GM23338 (cell line): ENCODE measurements around the gene NFAT5. TPM values are rescaled to one million over a fixed set of nuclear protein-coding genes. Genes with fewer than 3 reads are reported as not detected.

Source experiments
- ATAC-seq: fragments of 200-7000 bp; cut with Tn5 transposase; 3 replicates; pipeline ENCODE4 v1.9.1; 2020
- DNase-seq: peaks from one replicate; pipeline ENCODE4 v3.0.0-alpha.2; 2015; ENCODE audit warnings: low spot score
- H2AFZ ChIP-seq: fragments of 200-600 bp; sonication (generic); 2 replicates; pipeline ENCODE4 v1.8.0; 2016; ENCODE audit warnings: antibody characterized with exemption, mild to moderate bottlenecking, moderate library complexity
- H3F3A ChIP-seq: fragments of 200-600 bp; sonication (generic); replicated peaks from 2 replicates; pipeline ENCODE4 v1.8.0; 2017; ENCODE audit warnings: antibody characterized with exemption, mixed run types, low read depth
- H3K27ac ChIP-seq: fragments of 200-600 bp; sonication (generic); 2 replicates; pipeline ENCODE4 v1.6.1; 2016; ENCODE audit warnings: low read depth
- H3K27me3 ChIP-seq: fragments of 200-600 bp; sonication (generic); 2 replicates; pipeline ENCODE4 v1.8.0; 2016; ENCODE audit warnings: mild to moderate bottlenecking, mixed run types, moderate library complexity; ENCODE audit not compliant: insufficient read depth
- H3K36me3 ChIP-seq: fragments of 200-600 bp; sonication (generic); 2 replicates; pipeline ENCODE4 v1.8.0; 2016; ENCODE audit warnings: mild to moderate bottlenecking; ENCODE audit not compliant: insufficient read depth
- H3K4me1 ChIP-seq: fragments of 200-600 bp; sonication (generic); 2 replicates; pipeline ENCODE4 v1.8.0; 2016; ENCODE audit warnings: mild to moderate bottlenecking, moderate library complexity; ENCODE audit not compliant: insufficient read depth
- H3K4me2 ChIP-seq: fragments of 200-600 bp; sonication (generic); 2 replicates; pipeline ENCODE4 v1.7.1; 2017; ENCODE audit warnings: mixed run types
- H3K4me3 ChIP-seq: fragments of 200-600 bp; sonication (generic); 2 replicates; pipeline ENCODE4 v1.6.1; 2016; ENCODE audit warnings: mixed run types
- H3K79me2 ChIP-seq: fragments of 200-600 bp; sonication (generic); replicated peaks from 2 replicates; pipeline ENCODE4 v1.8.0; 2017; ENCODE audit warnings: mild to moderate bottlenecking; ENCODE audit not compliant: insufficient read depth
- H3K9me2 ChIP-seq: fragments of 200-600 bp; sonication (generic); 2 replicates; pipeline ENCODE4 v1.8.0; 2017; ENCODE audit not compliant: insufficient read depth
- H4K20me1 ChIP-seq: fragments of 200-600 bp; sonication (generic); replicated peaks from 2 replicates; pipeline ENCODE4 v1.8.0; 2017; ENCODE audit warnings: mild to moderate bottlenecking; ENCODE audit not compliant: insufficient read depth
- H3K27ac Mint-ChIP-seq: 2 replicates; pipeline ENCODE4 v1.8.0; 2020; ENCODE audit warnings: inconsistent platforms, mild to moderate bottlenecking, moderate library complexity, mixed read lengths
- H3K27me3 Mint-ChIP-seq: 3 replicates; pipeline ENCODE4 v1.8.0; 2022; ENCODE audit warnings: low read depth, mild to moderate bottlenecking, moderate library complexity, mixed read lengths, inconsistent platforms; ENCODE audit not compliant: insufficient read depth, poor library complexity
- H3K36me3 Mint-ChIP-seq: 3 replicates; pipeline ENCODE4 v1.8.0; 2021; ENCODE audit warnings: low read depth, mild to moderate bottlenecking, inconsistent platforms, moderate library complexity, mixed read lengths
- H3K4me1 Mint-ChIP-seq: 3 replicates; pipeline ENCODE4 v1.8.0; 2020; ENCODE audit warnings: mild to moderate bottlenecking, inconsistent platforms, mixed read lengths
- H3K4me3 Mint-ChIP-seq: 3 replicates; pipeline ENCODE4 v1.8.0; 2021; ENCODE audit warnings: moderate library complexity, mild to moderate bottlenecking, inconsistent platforms, mixed read lengths
- H3K9me3 Mint-ChIP-seq: 3 replicates; pipeline ENCODE4 v1.8.0; 2020; ENCODE audit warnings: moderate library complexity, mild to moderate bottlenecking, inconsistent platforms, mixed read lengths
- CREB1 ChIP-seq: fragments of 250-450 bp; sonication (Bioruptor Pico); IDR thresholded peaks from 2 replicates; pipeline ENCODE4 v1.5.0; 2020; ENCODE audit warnings: low read depth, mild to moderate bottlenecking, moderate library complexity
- EZH2 ChIP-seq: fragments of 200-600 bp; sonication (generic); IDR thresholded peaks from one replicate; pipeline ENCODE4 v1.8.0; 2017; ENCODE audit warnings: antibody characterized with exemption, mild to moderate bottlenecking, low read depth; ENCODE audit not compliant: unreplicated experiment
- EZH2phosphoT487 ChIP-seq: fragments of 200-600 bp; sonication (generic); IDR thresholded peaks from one replicate; pipeline ENCODE4 v1.8.1; 2018; ENCODE audit warnings: antibody characterized with exemption; ENCODE audit not compliant: unreplicated experiment
- JUNB ChIP-seq: IDR thresholded peaks from one replicate; pipeline ENCODE4 v1.6.1; 2016; ENCODE audit warnings: antibody characterized with exemption; ENCODE audit not compliant: unreplicated experiment
- NANOG ChIP-seq: IDR thresholded peaks from 2 replicates; pipeline ENCODE4 v1.6.1; 2016; ENCODE audit warnings: antibody characterized with exemption, borderline replicate concordance
- POLR2AphosphoS5 ChIP-seq: IDR thresholded peaks from 2 replicates; pipeline ENCODE4 v1.6.1; 2016; ENCODE audit warnings: antibody characterized with exemption, low read depth
- STAT1 ChIP-seq: IDR thresholded peaks from one replicate; pipeline ENCODE4 v1.6.1; 2016; ENCODE audit warnings: antibody characterized with exemption; ENCODE audit not compliant: unreplicated experiment
- ZNF114 ChIP-seq: fragments of 250-450 bp; sonication (Bioruptor Pico); IDR thresholded peaks from 2 replicates; pipeline ENCODE4 v1.5.0; 2020; ENCODE audit warnings: mild to moderate bottlenecking, moderate library complexity
- ZNF331 ChIP-seq: fragments of 250-450 bp; sonication (Bioruptor Pico); IDR thresholded peaks from 2 replicates; pipeline ENCODE4 v1.5.0; 2020; ENCODE audit warnings: low read depth, mild to moderate bottlenecking, moderate library complexity
- polyA plus RNA-seq: library from polyadenylated mRNA; unstranded; fragments of >200 nt; fragmentation: Nextera tagmentation; extraction: Ambion mirVana; gene quantifications from 2 replicates; pipeline ENCODE4 v1.2.1, GENCODE V29; 2016
- total RNA-seq: library from RNA; depleted of rRNA; stranded (reverse); fragments of >200 nt; shearing (Covaris generic); gene quantifications from 2 replicates; pipeline ENCODE4 v1.2.3, GENCODE V29; 2014
- TF ChIP-seq, protein P1 (sequence below), 2 experiments: fragments of 200-600 bp in 1 of 2; sonication (generic) in 1 of 2; conservative IDR thresholded peaks; 2 replicates each; pipeline versions ENCODE4 v1.5.1 to v1.6.1; 2016 to 2017; ENCODE audit warnings: antibody characterized with exemption in 2 of 2, low read depth in 2 of 2, mild to moderate bottlenecking in 2 of 2, moderate library complexity in 1 of 2
- TF ChIP-seq, protein P2 (sequence below): IDR thresholded peaks from one replicate; pipeline ENCODE4 v1.6.1; 2018; ENCODE audit warnings: antibody characterized with exemption; ENCODE audit not compliant: unreplicated experiment
- TF ChIP-seq, protein P3 (sequence below): fragments of 250-450 bp; sonication (Bioruptor Pico); IDR thresholded peaks from 2 replicates; pipeline ENCODE4 v1.5.0; 2020; ENCODE audit warnings: mild to moderate bottlenecking, moderate library complexity
- TF ChIP-seq, protein P4 (sequence below): IDR thresholded peaks from 2 replicates; pipeline ENCODE4 v1.6.1; 2016; ENCODE audit warnings: antibody characterized with exemption

Gene NFAT5
- total and polyA plus RNA-seq, 2 experiments from 2014 or later = 10.6 to 27.0 TPM

DNA sequence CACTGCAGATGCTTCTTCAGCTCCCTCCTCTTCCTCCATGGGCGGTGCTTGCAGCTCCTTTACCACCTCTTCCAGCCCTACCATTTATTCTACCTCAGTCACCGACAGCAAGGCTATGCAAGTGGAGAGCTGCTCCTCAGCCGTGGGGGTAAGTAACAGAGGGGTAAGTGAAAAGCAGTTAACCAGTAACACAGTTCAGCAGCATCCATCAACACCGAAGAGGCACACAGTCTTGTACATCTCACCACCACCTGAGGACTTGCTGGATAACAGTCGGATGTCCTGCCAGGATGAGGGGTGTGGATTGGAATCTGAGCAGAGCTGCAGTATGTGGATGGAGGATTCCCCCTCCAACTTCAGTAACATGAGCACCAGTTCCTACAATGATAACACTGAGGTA is 81.3 kb downstream of the NFAT5 start:
- TF ChIP-seq, protein P1, sequence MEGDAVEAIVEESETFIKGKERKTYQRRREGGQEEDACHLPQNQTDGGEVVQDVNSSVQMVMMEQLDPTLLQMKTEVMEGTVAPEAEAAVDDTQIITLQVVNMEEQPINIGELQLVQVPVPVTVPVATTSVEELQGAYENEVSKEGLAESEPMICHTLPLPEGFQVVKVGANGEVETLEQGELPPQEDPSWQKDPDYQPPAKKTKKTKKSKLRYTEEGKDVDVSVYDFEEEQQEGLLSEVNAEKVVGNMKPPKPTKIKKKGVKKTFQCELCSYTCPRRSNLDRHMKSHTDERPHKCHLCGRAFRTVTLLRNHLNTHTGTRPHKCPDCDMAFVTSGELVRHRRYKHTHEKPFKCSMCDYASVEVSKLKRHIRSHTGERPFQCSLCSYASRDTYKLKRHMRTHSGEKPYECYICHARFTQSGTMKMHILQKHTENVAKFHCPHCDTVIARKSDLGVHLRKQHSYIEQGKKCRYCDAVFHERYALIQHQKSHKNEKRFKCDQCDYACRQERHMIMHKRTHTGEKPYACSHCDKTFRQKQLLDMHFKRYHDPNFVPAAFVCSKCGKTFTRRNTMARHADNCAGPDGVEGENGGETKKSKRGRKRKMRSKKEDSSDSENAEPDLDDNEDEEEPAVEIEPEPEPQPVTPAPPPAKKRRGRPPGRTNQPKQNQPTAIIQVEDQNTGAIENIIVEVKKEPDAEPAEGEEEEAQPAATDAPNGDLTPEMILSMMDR (conservative IDR thresholded peaks at IDR 0.05; ENCODE audit: low read depth in 2 of 2) = no peak
- TF ChIP-seq, protein P2, sequence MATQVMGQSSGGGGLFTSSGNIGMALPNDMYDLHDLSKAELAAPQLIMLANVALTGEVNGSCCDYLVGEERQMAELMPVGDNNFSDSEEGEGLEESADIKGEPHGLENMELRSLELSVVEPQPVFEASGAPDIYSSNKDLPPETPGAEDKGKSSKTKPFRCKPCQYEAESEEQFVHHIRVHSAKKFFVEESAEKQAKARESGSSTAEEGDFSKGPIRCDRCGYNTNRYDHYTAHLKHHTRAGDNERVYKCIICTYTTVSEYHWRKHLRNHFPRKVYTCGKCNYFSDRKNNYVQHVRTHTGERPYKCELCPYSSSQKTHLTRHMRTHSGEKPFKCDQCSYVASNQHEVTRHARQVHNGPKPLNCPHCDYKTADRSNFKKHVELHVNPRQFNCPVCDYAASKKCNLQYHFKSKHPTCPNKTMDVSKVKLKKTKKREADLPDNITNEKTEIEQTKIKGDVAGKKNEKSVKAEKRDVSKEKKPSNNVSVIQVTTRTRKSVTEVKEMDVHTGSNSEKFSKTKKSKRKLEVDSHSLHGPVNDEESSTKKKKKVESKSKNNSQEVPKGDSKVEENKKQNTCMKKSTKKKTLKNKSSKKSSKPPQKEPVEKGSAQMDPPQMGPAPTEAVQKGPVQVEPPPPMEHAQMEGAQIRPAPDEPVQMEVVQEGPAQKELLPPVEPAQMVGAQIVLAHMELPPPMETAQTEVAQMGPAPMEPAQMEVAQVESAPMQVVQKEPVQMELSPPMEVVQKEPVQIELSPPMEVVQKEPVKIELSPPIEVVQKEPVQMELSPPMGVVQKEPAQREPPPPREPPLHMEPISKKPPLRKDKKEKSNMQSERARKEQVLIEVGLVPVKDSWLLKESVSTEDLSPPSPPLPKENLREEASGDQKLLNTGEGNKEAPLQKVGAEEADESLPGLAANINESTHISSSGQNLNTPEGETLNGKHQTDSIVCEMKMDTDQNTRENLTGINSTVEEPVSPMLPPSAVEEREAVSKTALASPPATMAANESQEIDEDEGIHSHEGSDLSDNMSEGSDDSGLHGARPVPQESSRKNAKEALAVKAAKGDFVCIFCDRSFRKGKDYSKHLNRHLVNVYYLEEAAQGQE = no peak
- no peak for TF ChIP-seq CREB1 (CRISPR knock-in tag)
- no peak for TF ChIP-seq ZNF114 (CRISPR knock-in tag)
- no peak for TF ChIP-seq NANOG
- TF ChIP-seq EZH2phosphoT487 = no peak
- TF ChIP-seq, protein P3, sequence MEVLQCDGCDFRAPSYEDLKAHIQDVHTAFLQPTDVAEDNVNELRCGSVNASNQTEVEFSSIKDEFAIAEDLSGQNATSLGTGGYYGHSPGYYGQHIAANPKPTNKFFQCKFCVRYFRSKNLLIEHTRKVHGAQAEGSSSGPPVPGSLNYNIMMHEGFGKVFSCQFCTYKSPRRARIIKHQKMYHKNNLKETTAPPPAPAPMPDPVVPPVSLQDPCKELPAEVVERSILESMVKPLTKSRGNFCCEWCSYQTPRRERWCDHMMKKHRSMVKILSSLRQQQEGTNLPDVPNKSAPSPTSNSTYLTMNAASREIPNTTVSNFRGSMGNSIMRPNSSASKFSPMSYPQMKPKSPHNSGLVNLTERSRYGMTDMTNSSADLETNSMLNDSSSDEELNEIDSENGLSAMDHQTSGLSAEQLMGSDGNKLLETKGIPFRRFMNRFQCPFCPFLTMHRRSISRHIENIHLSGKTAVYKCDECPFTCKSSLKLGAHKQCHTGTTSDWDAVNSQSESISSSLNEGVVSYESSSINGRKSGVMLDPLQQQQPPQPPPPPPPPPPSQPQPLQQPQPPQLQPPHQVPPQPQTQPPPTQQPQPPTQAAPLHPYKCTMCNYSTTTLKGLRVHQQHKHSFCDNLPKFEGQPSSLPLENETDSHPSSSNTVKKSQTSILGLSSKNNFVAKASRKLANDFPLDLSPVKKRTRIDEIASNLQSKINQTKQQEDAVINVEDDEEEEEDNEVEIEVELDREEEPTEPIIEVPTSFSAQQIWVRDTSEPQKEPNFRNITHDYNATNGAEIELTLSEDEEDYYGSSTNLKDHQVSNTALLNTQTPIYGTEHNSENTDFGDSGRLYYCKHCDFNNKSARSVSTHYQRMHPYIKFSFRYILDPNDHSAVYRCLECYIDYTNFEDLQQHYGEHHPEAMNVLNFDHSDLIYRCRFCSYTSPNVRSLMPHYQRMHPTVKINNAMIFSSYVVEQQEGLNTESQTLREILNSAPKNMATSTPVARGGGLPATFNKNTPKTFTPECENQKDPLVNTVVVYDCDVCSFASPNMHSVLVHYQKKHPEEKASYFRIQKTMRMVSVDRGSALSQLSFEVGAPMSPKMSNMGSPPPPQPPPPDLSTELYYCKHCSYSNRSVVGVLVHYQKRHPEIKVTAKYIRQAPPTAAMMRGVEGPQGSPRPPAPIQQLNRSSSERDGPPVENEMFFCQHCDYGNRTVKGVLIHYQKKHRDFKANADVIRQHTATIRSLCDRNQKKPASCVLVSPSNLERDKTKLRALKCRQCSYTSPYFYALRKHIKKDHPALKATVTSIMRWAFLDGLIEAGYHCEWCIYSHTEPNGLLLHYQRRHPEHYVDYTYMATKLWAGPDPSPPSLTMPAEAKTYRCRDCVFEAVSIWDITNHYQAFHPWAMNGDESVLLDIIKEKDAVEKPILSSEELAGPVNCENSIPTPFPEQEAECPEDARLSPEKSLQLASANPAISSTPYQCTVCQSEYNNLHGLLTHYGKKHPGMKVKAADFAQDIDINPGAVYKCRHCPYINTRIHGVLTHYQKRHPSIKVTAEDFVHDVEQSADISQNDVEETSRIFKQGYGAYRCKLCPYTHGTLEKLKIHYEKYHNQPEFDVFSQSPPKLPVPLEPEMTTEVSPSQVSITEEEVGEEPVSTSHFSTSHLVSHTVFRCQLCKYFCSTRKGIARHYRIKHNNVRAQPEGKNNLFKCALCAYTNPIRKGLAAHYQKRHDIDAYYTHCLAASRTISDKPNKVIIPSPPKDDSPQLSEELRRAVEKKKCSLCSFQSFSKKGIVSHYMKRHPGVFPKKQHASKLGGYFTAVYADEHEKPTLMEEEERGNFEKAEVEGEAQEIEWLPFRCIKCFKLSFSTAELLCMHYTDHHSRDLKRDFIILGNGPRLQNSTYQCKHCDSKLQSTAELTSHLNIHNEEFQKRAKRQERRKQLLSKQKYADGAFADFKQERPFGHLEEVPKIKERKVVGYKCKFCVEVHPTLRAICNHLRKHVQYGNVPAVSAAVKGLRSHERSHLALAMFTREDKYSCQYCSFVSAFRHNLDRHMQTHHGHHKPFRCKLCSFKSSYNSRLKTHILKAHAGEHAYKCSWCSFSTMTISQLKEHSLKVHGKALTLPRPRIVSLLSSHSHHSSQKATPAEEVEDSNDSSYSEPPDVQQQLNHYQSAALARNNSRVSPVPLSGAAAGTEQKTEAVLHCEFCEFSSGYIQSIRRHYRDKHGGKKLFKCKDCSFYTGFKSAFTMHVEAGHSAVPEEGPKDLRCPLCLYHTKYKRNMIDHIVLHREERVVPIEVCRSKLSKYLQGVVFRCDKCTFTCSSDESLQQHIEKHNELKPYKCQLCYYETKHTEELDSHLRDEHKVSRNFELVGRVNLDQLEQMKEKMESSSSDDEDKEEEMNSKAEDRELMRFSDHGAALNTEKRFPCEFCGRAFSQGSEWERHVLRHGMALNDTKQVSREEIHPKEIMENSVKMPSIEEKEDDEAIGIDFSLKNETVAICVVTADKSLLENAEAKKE (CRISPR knock-in tag) = no peak
- TF ChIP-seq, protein P4, sequence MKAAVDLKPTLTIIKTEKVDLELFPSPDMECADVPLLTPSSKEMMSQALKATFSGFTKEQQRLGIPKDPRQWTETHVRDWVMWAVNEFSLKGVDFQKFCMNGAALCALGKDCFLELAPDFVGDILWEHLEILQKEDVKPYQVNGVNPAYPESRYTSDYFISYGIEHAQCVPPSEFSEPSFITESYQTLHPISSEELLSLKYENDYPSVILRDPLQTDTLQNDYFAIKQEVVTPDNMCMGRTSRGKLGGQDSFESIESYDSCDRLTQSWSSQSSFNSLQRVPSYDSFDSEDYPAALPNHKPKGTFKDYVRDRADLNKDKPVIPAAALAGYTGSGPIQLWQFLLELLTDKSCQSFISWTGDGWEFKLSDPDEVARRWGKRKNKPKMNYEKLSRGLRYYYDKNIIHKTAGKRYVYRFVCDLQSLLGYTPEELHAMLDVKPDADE = no peak
- no peak for TF ChIP-seq STAT1
- TF ChIP-seq POLR2AphosphoS5 = no peak
- no peak for TF ChIP-seq EZH2
- no peak for TF ChIP-seq JUNB
- no peak for TF ChIP-seq ZNF331 (CRISPR knock-in tag)
- no peaks in the 10 kb centered on the region for H3K27me3 ChIP-seq
- H3K36me3 ChIP-seq = peaks cover 5% of the 10 kb centered on the region; the same call in 1 of the 2 replicates
- no peak overlapping the region for H3K27ac Mint-ChIP-seq
- H3K36me3 Mint-ChIP-seq = peaks cover 7% of the 10 kb centered on the region
- no peak overlapping the region for H3K4me3 Mint-ChIP-seq
- H3K27me3 Mint-ChIP-seq = no peaks in the 10 kb centered on the region
- H3K79me2 ChIP-seq = no peaks in the 10 kb centered on the region
- H3K4me2 ChIP-seq = no peak overlapping the region
- H3K27ac ChIP-seq = no peak overlapping the region
- no peaks in the 10 kb centered on the region for H3K4me1 Mint-ChIP-seq
- no peak overlapping the region for H2AFZ ChIP-seq
- H3K9me3 Mint-ChIP-seq = no peaks in the 10 kb centered on the region
- H3K4me1 ChIP-seq = no peaks in the 10 kb centered on the region
- no peak overlapping the region for H3K4me3 ChIP-seq
- no peaks in the 10 kb centered on the region for H3K9me2 ChIP-seq
- H4K20me1 ChIP-seq = no peaks in the 10 kb centered on the region
- no peaks in the 10 kb centered on the region for H3F3A ChIP-seq
- ATAC-seq (no peak), DNase-seq (no peak)
